Osteoblast (primary cell): ENCODE measurements around the gene CHCHD4. TPM values are rescaled to one million over a fixed set of nuclear protein-coding genes. Genes with fewer than 3 reads are reported as not detected.
A peak's percentile ranks its signal among the peaks of the same experiment; 100 is the strongest.

Experiments
- DNase-seq: peaks from one replicate; pipeline ENCODE4 v3.0.0; 2011; ENCODE audit warnings: low spot score, mixed read lengths; ENCODE audit not compliant: insufficient read length; ENCODE audit errors: missing footprints
- H2AFZ ChIP-seq: 2 replicates; pipeline ENCODE4 v1.6.0; 2011; ENCODE audit warnings: mild to moderate bottlenecking, low read length
- H3K27ac ChIP-seq: 2 replicates; pipeline ENCODE4 v1.5.1; 2011; ENCODE audit warnings: mild to moderate bottlenecking, low read depth, low read length, moderate library complexity
- H3K27me3 ChIP-seq: 2 replicates; pipeline ENCODE4 v1.6.0; 2012; ENCODE audit warnings: mild to moderate bottlenecking, control low read depth, inconsistent platforms, low read length, moderate library complexity; ENCODE audit not compliant: insufficient read depth
- H3K36me3 ChIP-seq: 2 replicates; pipeline ENCODE4 v1.5.1; 2011; ENCODE audit warnings: mild to moderate bottlenecking, low read length, control low read depth, moderate library complexity; ENCODE audit not compliant: insufficient read depth
- H3K4me1 ChIP-seq: 2 replicates; pipeline ENCODE4 v1.5.1; 2011; ENCODE audit warnings: mild to moderate bottlenecking, low read length, control low read depth, moderate library complexity; ENCODE audit not compliant: insufficient read depth
- H3K4me2 ChIP-seq: 2 replicates; pipeline ENCODE4 v1.6.0; 2011; ENCODE audit warnings: mild to moderate bottlenecking, low read length; ENCODE audit not compliant: insufficient read depth
- H3K4me3 ChIP-seq: fragments of 200-600 bp; sonication (generic); 3 replicates; pipeline ENCODE4 v1.5.1; 2012; ENCODE audit warnings: mild to moderate bottlenecking, low read length, inconsistent platforms; ENCODE audit not compliant: insufficient read depth
- H3K79me2 ChIP-seq: 2 replicates; pipeline ENCODE4 v1.6.0; 2012; ENCODE audit warnings: mild to moderate bottlenecking, low read length, control low read depth, inconsistent platforms; ENCODE audit not compliant: insufficient read depth
- H3K9me3 ChIP-seq: 2 replicates; pipeline ENCODE4 v1.5.1; 2011; ENCODE audit warnings: low read depth, low read length, control low read depth
- H4K20me1 ChIP-seq: 2 replicates; pipeline ENCODE4 v1.6.0; 2012; ENCODE audit warnings: mild to moderate bottlenecking, low read length, control low read depth; ENCODE audit not compliant: insufficient read depth
- total RNA-seq: library from RNA; depleted of rRNA; stranded (reverse); fragments of >200 nt; gene quantifications from 2 replicates; pipeline ENCODE4 v1.2.3, GENCODE V29; 2012
- TF ChIP-seq, protein P1 (sequence below): IDR thresholded peaks from 2 replicates; pipeline ENCODE4 v1.5.1; 2011; ENCODE audit warnings: mild to moderate bottlenecking, low read depth, low read length, moderate library complexity; ENCODE audit errors: extremely low read depth

CHCHD4 gene
- total RNA-seq, 1 donor: 10.1 TPM

DNA sequence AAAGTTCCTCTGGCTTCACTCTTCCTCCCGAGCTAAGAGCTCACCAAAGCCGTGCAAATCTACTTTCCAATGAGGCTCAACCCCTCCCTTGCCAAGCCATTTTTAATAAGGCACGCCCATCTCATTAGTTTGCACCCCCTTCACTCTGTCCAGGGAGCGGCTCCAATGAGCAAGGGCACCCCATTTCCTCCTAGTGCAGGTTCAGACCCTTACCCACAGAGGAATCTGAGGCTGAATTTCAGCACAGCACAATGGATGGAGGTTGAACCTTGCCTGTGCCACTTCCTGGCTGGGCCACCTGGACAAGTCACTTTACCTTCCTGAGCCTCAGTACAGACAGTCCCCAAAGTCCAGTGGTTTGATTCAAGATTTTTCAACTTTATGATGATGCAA lies 28.3 kb upstream of the CHCHD4 start:
- Histone ChIP-seq H3K4me1 (no peaks in the 10 kb centered on the region), H3K4me2 (no peak overlapping the region), H3K4me3 (no peak overlapping the region), H3K79me2 (no peaks in the 10 kb centered on the region), H3K27me3 (no peaks in the 10 kb centered on the region), H3K36me3 (peaks cover 55% of the 10 kb centered on the region), H3K9me3 (no peaks in the 10 kb centered on the region), H2AFZ (no peak overlapping the region), H3K27ac (no peak overlapping the region), H4K20me1 (no peaks in the 10 kb centered on the region)
- TF ChIP-seq, protein P1, sequence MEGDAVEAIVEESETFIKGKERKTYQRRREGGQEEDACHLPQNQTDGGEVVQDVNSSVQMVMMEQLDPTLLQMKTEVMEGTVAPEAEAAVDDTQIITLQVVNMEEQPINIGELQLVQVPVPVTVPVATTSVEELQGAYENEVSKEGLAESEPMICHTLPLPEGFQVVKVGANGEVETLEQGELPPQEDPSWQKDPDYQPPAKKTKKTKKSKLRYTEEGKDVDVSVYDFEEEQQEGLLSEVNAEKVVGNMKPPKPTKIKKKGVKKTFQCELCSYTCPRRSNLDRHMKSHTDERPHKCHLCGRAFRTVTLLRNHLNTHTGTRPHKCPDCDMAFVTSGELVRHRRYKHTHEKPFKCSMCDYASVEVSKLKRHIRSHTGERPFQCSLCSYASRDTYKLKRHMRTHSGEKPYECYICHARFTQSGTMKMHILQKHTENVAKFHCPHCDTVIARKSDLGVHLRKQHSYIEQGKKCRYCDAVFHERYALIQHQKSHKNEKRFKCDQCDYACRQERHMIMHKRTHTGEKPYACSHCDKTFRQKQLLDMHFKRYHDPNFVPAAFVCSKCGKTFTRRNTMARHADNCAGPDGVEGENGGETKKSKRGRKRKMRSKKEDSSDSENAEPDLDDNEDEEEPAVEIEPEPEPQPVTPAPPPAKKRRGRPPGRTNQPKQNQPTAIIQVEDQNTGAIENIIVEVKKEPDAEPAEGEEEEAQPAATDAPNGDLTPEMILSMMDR: no peak
- no peak for DNase-seq

DNA sequence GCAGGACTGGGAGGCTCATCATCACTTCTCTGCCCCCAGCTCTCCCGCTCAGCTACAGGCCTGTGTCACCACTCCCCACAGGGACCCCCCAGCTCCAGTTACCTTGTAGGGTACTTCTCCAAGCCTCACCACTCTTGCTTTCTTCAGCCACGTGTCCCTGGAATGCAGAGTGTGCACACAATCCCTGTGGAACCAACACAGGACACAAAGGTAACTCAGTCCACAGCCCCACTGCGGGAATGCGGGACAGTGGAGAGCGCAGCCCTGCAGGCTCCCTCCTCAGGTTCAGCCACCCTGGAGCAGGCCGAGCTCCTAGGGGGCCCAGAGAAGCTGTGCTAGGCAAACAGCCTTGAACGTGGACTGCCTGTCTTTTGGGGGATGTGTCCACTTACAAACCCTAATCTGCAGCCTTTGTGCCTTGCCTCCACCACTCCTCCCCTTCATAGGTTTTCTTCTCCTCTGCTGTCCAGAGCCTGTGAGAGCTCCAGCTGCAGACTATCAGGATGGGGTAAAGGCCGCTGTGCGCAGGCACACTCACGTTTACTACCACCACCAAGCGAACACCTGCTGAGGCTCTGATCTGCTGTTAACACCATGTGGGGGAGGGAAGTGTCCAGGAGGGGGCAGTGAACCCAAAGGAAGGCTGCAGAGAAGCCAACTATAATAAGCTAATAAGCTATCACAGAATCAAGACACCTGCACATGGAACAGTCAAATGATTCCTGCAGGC lies 27.7 kb upstream of the CHCHD4 start:
- H3K9me3 ChIP-seq: no peaks in the 10 kb centered on the region
- DNase-seq: no peak
- H3K27ac ChIP-seq: no peak overlapping the region
- no peaks in the 10 kb centered on the region for H3K79me2 ChIP-seq
- peaks cover 54% of the 10 kb centered on the region for H3K36me3 ChIP-seq
- TF ChIP-seq, protein P1: peak; percentile 35
- no peak overlapping the region for H3K4me2 ChIP-seq
- H3K27me3 ChIP-seq: no peaks in the 10 kb centered on the region
- no peaks in the 10 kb centered on the region for H4K20me1 ChIP-seq
- no peak overlapping the region for H3K4me3 ChIP-seq
- H2AFZ ChIP-seq: no peak overlapping the region
- no peaks in the 10 kb centered on the region for H3K4me1 ChIP-seq

DNA sequence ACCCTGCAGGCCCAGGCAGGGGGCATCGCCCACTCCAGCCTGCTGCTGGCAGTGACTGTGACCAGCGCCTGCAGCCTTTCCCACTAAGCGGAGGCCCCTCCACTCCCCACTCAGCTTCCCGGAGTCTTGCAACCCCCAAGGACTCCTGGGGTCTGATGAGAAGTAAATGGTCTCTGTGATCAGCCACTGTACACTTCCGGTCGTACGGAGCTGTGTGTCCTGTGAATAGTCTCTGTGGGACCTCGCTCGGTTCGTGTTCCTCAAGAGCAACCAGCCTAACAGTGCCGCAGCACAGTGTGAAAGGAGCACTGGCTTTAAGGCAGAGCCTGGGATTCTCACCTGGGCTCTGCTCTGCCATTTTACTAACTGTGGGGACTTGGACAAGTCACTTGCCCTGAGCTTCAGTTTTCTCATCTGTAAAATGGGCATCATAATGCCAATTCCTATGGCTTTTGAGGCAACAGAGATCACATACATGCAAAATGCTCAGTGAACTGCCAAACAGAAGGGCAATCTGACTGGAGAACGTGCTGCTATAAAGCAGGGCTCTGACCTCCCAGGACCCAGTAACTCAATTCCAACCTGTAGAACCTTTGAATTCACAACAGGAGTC lies 26.9 kb upstream of the CHCHD4 start:
- Histone ChIP-seq H3K4me3 (no peak overlapping the region), H3K4me2 (no peak overlapping the region), H3K27ac (no peak overlapping the region), H4K20me1 (no peaks in the 10 kb centered on the region), H2AFZ (no peak overlapping the region), H3K36me3 (peaks cover 54% of the 10 kb centered on the region), H3K27me3 (no peaks in the 10 kb centered on the region), H3K79me2 (no peaks in the 10 kb centered on the region), H3K4me1 (no peaks in the 10 kb centered on the region), H3K9me3 (no peaks in the 10 kb centered on the region)
- DNase-seq: no peak
- TF ChIP-seq, protein P1: no peak

DNA sequence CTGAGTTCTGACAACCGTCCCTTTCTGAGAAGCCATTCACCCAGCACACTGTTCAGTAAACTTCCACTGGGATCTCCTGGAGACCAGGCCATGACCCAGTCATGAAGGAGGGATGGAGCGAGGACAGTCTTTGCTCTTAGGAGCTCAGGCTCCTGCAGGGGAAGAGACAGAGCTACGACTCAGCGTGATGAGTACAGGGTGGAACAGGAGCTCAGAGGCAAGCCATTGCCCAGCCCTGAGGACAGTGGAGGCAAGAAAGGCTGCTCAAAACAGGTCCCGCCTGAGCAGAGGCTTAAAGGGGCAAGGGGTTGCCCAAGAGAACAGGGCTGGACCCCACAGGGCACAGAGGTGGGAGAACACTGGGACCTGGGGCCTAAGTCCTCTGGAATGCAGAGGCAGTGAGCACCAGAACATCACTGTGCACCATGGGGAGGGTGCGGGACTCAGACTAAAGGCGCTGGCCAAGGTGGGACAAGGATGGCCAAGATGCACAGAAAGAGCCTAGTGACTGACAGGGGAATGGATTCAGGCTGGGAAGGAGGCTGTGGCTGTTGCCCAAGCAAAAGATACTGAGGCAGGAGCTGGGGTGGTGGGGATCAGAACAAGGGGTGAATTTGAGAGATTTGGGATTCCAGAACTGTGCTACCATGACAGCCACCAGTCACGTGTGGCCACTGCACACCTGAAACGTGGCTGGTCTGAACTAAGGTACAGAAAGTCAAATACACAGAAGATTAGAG lies 26.0 kb upstream of the CHCHD4 start:
- TF ChIP-seq, protein P1: no peak
- Histone ChIP-seq H4K20me1 (no peaks in the 10 kb centered on the region), H3K79me2 (no peaks in the 10 kb centered on the region), H3K36me3 (peaks cover 53% of the 10 kb centered on the region), H3K4me1 (peaks cover 3% of the 10 kb centered on the region), H3K27ac (no peak overlapping the region), H3K27me3 (no peaks in the 10 kb centered on the region), H3K9me3 (no peaks in the 10 kb centered on the region), H3K4me3 (no peak overlapping the region), H3K4me2 (no peak overlapping the region), H2AFZ (no peak overlapping the region)
- no peak for DNase-seq
